IMR-90 (cell line): Measurements from ENCODE around the gene ATXN1. TPM values are rescaled to one million over a fixed set of nuclear protein-coding genes. Genes with fewer than 3 reads are reported as not detected.

ENCODE experiments used
- ATAC-seq: fragments of 200-7000 bp; cut with Tn5 transposase; 2 replicates; pipeline ENCODE4 v1.9.1; 2020; ENCODE audit warnings: low read depth, mild to moderate bottlenecking, moderate library complexity
- BruUV-seq: library from RNA; stranded (reverse); fragments of 400-500 nt; replicated peaks from 2 replicates; lab custom pipeline; 2021; lab: Mats Ljungman, UMichigan
- CTCF ChIA-PET: fragments of 300-600 bp; formaldehyde crosslinking; extraction: SDS; loops from one replicate; lab custom pipeline; 2021; ENCODE audit warnings: antibody characterized with exemption; lab: Yijun Ruan, JAX
- POLR2A ChIA-PET: fragments of 300-600 bp; sonication (Branson Sonifier 250); formaldehyde crosslinking; loops from one replicate; lab custom pipeline; 2022; ENCODE audit warnings: antibody characterized with exemption; ENCODE audit not compliant: unreplicated experiment; lab: Charles Lee
- DNase-seq: peaks from one replicate; pipeline ENCODE4 v3.0.0; 2013
- H2AFZ ChIP-seq: replicated peaks from 2 replicates; pipeline ENCODE3; 2013; ENCODE audit warnings: low read length, mild to moderate bottlenecking; ENCODE audit not compliant: poor library complexity
- H2AK5ac ChIP-seq: 2 replicates; pipeline ENCODE4 v1.6.1; 2013; ENCODE audit warnings: low read depth, low read length, inconsistent platforms
- H2AK9ac ChIP-seq: replicated peaks from 2 replicates; pipeline ENCODE3; 2013; ENCODE audit warnings: mild to moderate bottlenecking, low read depth, low read length, moderate library complexity; ENCODE audit not compliant: poor library complexity
- H2BK120ac ChIP-seq: 2 replicates; pipeline ENCODE4 v1.6.1; 2013; ENCODE audit warnings: low read depth, low read length, inconsistent platforms
- H2BK15ac ChIP-seq: 3 replicates; pipeline ENCODE4 v1.6.1; 2013; ENCODE audit warnings: low read depth, low read length, inconsistent platforms
- H2BK20ac ChIP-seq: 2 replicates; pipeline ENCODE4 v1.6.1; 2013; ENCODE audit warnings: low read depth, mild to moderate bottlenecking, inconsistent platforms, low read length, moderate library complexity
- H2BK5ac ChIP-seq: 2 replicates; pipeline ENCODE4 v1.6.1; 2013; ENCODE audit warnings: mild to moderate bottlenecking, low read depth, low read length, inconsistent platforms; ENCODE audit not compliant: poor library complexity, severe bottlenecking
- H3K14ac ChIP-seq: replicated peaks from 2 replicates; pipeline ENCODE4 v1.6.1; 2013; ENCODE audit warnings: low read depth, low read length, inconsistent platforms
- H3K18ac ChIP-seq: 2 replicates; pipeline ENCODE4 v1.6.1; 2013; ENCODE audit warnings: low read depth, low read length, control low read depth
- H3K23ac ChIP-seq: 2 replicates; pipeline ENCODE4 v1.6.1; 2013; ENCODE audit warnings: low read depth, low read length, inconsistent platforms
- H3K27ac ChIP-seq: 2 replicates; pipeline ENCODE4 v1.5.1; 2013; ENCODE audit warnings: mild to moderate bottlenecking, control low read depth, low read length; ENCODE audit not compliant: insufficient read depth
- H3K27me3 ChIP-seq: 2 replicates; pipeline ENCODE4 v1.6.1; 2013; ENCODE audit warnings: low read length; ENCODE audit not compliant: control insufficient read depth, insufficient read depth
- H3K36me3 ChIP-seq: 2 replicates; pipeline ENCODE4 v1.6.1; 2013; ENCODE audit warnings: low read length, mixed read lengths; ENCODE audit not compliant: control insufficient read depth, insufficient read depth
- H3K4ac ChIP-seq: 2 replicates; pipeline ENCODE4 v1.6.1; 2013; ENCODE audit warnings: low read depth, low read length, inconsistent platforms
- H3K4me1 ChIP-seq: 2 replicates; pipeline ENCODE4 v1.6.1; 2013; ENCODE audit warnings: low read length, mixed read lengths; ENCODE audit not compliant: control insufficient read depth, insufficient read depth
- H3K4me2 ChIP-seq: 2 replicates; pipeline ENCODE4 v1.6.1; 2013; ENCODE audit warnings: low read depth, mild to moderate bottlenecking, control low read depth, low read length, moderate library complexity
- H3K4me3 ChIP-seq: 2 replicates; pipeline ENCODE4 v1.5.1; 2013; ENCODE audit warnings: low read depth, mild to moderate bottlenecking, control low read depth, low read length, moderate library complexity; ENCODE audit not compliant: insufficient read depth
- H3K56ac ChIP-seq: 2 replicates; pipeline ENCODE4 v1.6.1; 2013; ENCODE audit warnings: low read length, inconsistent platforms; ENCODE audit not compliant: insufficient read depth; ENCODE audit errors: extremely low read depth
- H3K79me1 ChIP-seq, 2 experiments: 2 replicates each; pipeline ENCODE4 v1.6.1; 2013; ENCODE audit warnings: low read length in 2 of 2, inconsistent platforms in 1 of 2, low read depth in 1 of 2
- H3K9ac ChIP-seq: 2 replicates; pipeline ENCODE4 v1.6.1; 2013; ENCODE audit warnings: low read depth, low read length, control low read depth
- H3K9me1 ChIP-seq: 2 replicates; pipeline ENCODE4 v1.6.1; 2013; ENCODE audit warnings: low read length, inconsistent platforms; ENCODE audit not compliant: insufficient read depth
- H3K9me3 ChIP-seq: 2 replicates; pipeline ENCODE4 v1.6.1; 2013; ENCODE audit warnings: low read length; ENCODE audit not compliant: control insufficient read depth, insufficient read depth
- H4K20me1 ChIP-seq: 2 replicates; pipeline ENCODE4 v1.6.1; 2013; ENCODE audit warnings: low read length, inconsistent platforms; ENCODE audit not compliant: insufficient read depth
- H4K5ac ChIP-seq: 2 replicates; pipeline ENCODE4 v1.6.1; 2013; ENCODE audit warnings: mild to moderate bottlenecking, low read depth, low read length, control low read depth
- H4K8ac ChIP-seq, 2 experiments: 2 replicates each; pipeline ENCODE4 v1.6.1; 2013; ENCODE audit warnings: low read depth in 2 of 2, low read length in 2 of 2, control low read depth in 1 of 2, inconsistent platforms in 1 of 2
- H4K91ac ChIP-seq: 2 replicates; pipeline ENCODE4 v1.6.1; 2013; ENCODE audit warnings: low read depth, low read length, inconsistent platforms; ENCODE audit not compliant: insufficient read depth
- BHLHE40 ChIP-seq: fragments of 150-350 bp; IDR thresholded peaks from 2 replicates; pipeline ENCODE4 v1.6.1; 2016; ENCODE audit warnings: mild to moderate bottlenecking, low read depth, low read length
- CEBPB ChIP-seq: IDR thresholded peaks from 2 replicates; pipeline ENCODE4 v1.6.1; 2012; ENCODE audit warnings: low read depth, low read length, improper control_type of control experiment
- CHD1 ChIP-seq: IDR thresholded peaks from 2 replicates; pipeline ENCODE4 v1.6.1; 2012; ENCODE audit warnings: low read depth, low read length, improper control_type of control experiment
- CTCF ChIP-seq: conservative IDR thresholded peaks from 2 replicates; pipeline ENCODE4 v1.5.1; 2012; ENCODE audit warnings: mild to moderate bottlenecking, low read depth, low read length, improper control_type of control experiment
- ELK1 ChIP-seq: fragments of 150-350 bp; IDR thresholded peaks from 2 replicates; pipeline ENCODE4 v1.6.1; 2016; ENCODE audit warnings: low read depth, mild to moderate bottlenecking, low read length, moderate library complexity, borderline replicate concordance
- FOS ChIP-seq: fragments of 150-350 bp; IDR thresholded peaks from 2 replicates; pipeline ENCODE4 v1.6.1; 2016; ENCODE audit warnings: low read depth, low read length
- MAFK ChIP-seq: IDR thresholded peaks from 2 replicates; pipeline ENCODE4 v1.6.1; 2012; ENCODE audit warnings: low read depth, low read length, improper control_type of control experiment
- MAZ ChIP-seq: IDR thresholded peaks from 2 replicates; pipeline ENCODE4 v1.6.1; 2012; ENCODE audit warnings: low read depth, mild to moderate bottlenecking, low read length, improper control_type of control experiment, moderate library complexity, borderline replicate concordance
- MXI1 ChIP-seq: IDR thresholded peaks from 2 replicates; pipeline ENCODE4 v1.6.1; 2012; ENCODE audit warnings: low read depth, mild to moderate bottlenecking, low read length, moderate library complexity, borderline replicate concordance
- NFE2L2 ChIP-seq: fragments of 150-350 bp; IDR thresholded peaks from 2 replicates; pipeline ENCODE4 v1.6.1; 2016; ENCODE audit warnings: low read depth, mild to moderate bottlenecking, low read length
- POLR2A ChIP-seq: IDR thresholded peaks from 2 replicates; pipeline ENCODE4 v1.6.1; 2012; ENCODE audit warnings: mild to moderate bottlenecking, low read depth, low read length
- RAD21 ChIP-seq: IDR thresholded peaks from 2 replicates; pipeline ENCODE4 v1.6.1; 2012; ENCODE audit warnings: low read length, improper control_type of control experiment
- RCOR1 ChIP-seq: IDR thresholded peaks from 2 replicates; pipeline ENCODE4 v1.6.1; 2012; ENCODE audit warnings: mild to moderate bottlenecking, low read length, improper control_type of control experiment; ENCODE audit not compliant: insufficient replicate concordance
- RFX5 ChIP-seq: IDR thresholded peaks from 2 replicates; pipeline ENCODE4 v1.8.0; 2012; ENCODE audit warnings: low read depth, mild to moderate bottlenecking, low read length, moderate library complexity
- SMC3 ChIP-seq: fragments of 150-350 bp; IDR thresholded peaks from 2 replicates; pipeline ENCODE4 v1.6.1; 2016; ENCODE audit warnings: low read depth, mild to moderate bottlenecking, antibody characterized with exemption, low read length, moderate library complexity
- USF2 ChIP-seq: fragments of 150-350 bp; IDR thresholded peaks from 2 replicates; pipeline ENCODE4 v1.6.1; 2017; ENCODE audit warnings: mild to moderate bottlenecking, antibody characterized with exemption, low read length, low read depth
- WGBS, 2 experiments: methylation state at CpG; one replicate each; pipeline versions ENCODE4 v1.1.5 to v1.1.7; 2013; ENCODE audit warnings: missing lambda C conversion rate in 2 of 2; ENCODE audit not compliant: insufficient read length in 1 of 2; ENCODE audit errors: extremely low coverage in 2 of 2; 5-methylcytosine and 5-hydroxymethylcytosine counted together
- dilution Hi-C: fragments of 300-500 bp; cut with HindIII; formaldehyde crosslinking; loops from one replicate; pipeline ENCODE4 v1.14.3; 2018; ENCODE audit warnings: low sequenced_read_pairs; ENCODE audit not compliant: unreplicated experiment
- in situ Hi-C: fragments of 300-500 bp; cut with MboI; formaldehyde crosslinking; loops from 3 replicates; pipeline ENCODE4 v1.14.3; 2019; ENCODE audit warnings: low sequenced_read_pairs, inconsistent platforms, mixed read lengths
- intact Hi-C: fragments of 100-400 bp; cut with micrococcal nuclease; formaldehyde crosslinking; loops from 2 replicates; pipeline ENCODE4 v1.10.0; 2022
- polyA plus RNA-seq, 3 experiments: library from polyadenylated mRNA; depleted of rRNA; stranded (reverse); fragments of >200 nt; gene quantifications; 2 replicates each; pipeline ENCODE4 v1.2.3, GENCODE V29; 2012; ENCODE audit warnings: low replicate concordance in 1 of 3
- total RNA-seq: library from RNA; depleted of rRNA; stranded (reverse); fragments of >200 nt; gene quantifications from 2 replicates; pipeline ENCODE4 v1.2.3, GENCODE V29; 2012

The ATXN1 gene
- total and polyA plus RNA-seq, 2 of the 4 experiments (the other 2 are of a cell fraction) = 7.3 to 11.1 TPM

- H3K79me1 ChIP-seq = peaks cover 14 to 22% of the 10 kb centered on the region in 2 experiments; a peak in 3 of 4 replicates
- POLR2A ChIA-PET = no interaction called here
- DNase-seq = no peak
- H4K5ac ChIP-seq = no peak overlapping the region
- no peak overlapping the region for H3K27ac ChIP-seq
- dilution Hi-C loops (no loop called here), intact Hi-C loops (no loop called here), in situ Hi-C loops (no loop called here)
- H3K36me3 ChIP-seq = peaks cover 5% of the 10 kb centered on the region; the same call in 1 of the 2 replicates
- H2AK9ac ChIP-seq = no peak overlapping the region
- no peak overlapping the region for H3K18ac ChIP-seq
- 100% methylated on average over 2 of the region's 2 CpGs; no CpG with 5 or more reads in 1 of the 2 experiments for WGBS, 2 experiments
- CTCF ChIA-PET = no interaction called here
- H3K4ac ChIP-seq = no peak overlapping the region
- H3K14ac ChIP-seq = no peak overlapping the region
- H3K9ac ChIP-seq = no peak overlapping the region
- H2AK5ac ChIP-seq = no peak overlapping the region
- H4K91ac ChIP-seq = no peak overlapping the region
- H2BK15ac ChIP-seq = no peak overlapping the region
- no TSS peak for BruUV-seq
- no peak overlapping the region for H3K4me3 ChIP-seq
- TF ChIP-seq POLR2A (no peak), ELK1 (no peak), RAD21 (no peak), FOS (no peak), CTCF (no peak), CHD1 (no peak), CEBPB (no peak), SMC3 (no peak), MAZ (no peak), USF2 (no peak), RFX5 (no peak), RCOR1 (no peak), MXI1 (no peak), NFE2L2 (no peak), MAFK (no peak), BHLHE40 (no peak)
- peaks cover 13% of the 10 kb centered on the region for H3K4me1 ChIP-seq
- no peak overlapping the region for H2BK120ac ChIP-seq
- H3K27me3 ChIP-seq = no peaks in the 10 kb centered on the region
- peaks cover 3% of the 10 kb centered on the region; the same call in 1 of the 2 replicates for H3K9me1 ChIP-seq
- no peak overlapping the region for H3K23ac ChIP-seq
- no peak overlapping the region for H2AFZ ChIP-seq
- no peak overlapping the region for H2BK20ac ChIP-seq
- no peak overlapping the region for H4K8ac ChIP-seq
- no peaks in the 10 kb centered on the region for H4K20me1 ChIP-seq
- ATAC-seq = no peak
- H3K4me2 ChIP-seq = no peak overlapping the region
- H2BK5ac ChIP-seq = no peak overlapping the region
- H3K9me3 ChIP-seq = no peaks in the 10 kb centered on the region
- no peak overlapping the region for H3K56ac ChIP-seq
These were observed 324.7 kb downstream of the ATXN1 start for GRCh38 chr6:16436550-16436949.
